ENCODE results near the gene OR8H2.

The OR8H2 gene

DNA sequence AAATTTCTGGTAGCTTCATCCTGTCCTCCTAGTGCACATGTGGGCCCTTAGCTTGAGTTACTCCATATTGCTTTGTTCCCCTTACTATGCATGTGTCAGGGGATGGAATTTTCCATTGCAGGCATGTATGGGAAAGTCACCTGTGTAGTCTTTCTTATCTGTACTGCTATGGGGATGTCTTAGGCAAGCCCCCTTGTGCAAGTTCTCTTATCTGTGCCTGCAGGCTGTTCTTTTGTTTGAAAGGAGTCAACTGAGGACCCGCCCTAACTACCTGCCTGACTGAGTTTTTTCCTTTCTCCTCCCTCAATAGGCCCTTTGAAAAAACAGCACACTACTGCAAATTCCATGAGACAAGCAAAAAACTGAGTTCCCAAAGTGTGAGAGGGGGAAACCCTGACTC lies 47.9 kb downstream of the OR8H2 start:
- Histone ChIP-seq H3K4me3 (ENCODE audit: insufficient read depth, low read depth, low read length, poor library complexity, severe bottlenecking) (no peak overlapping the region), H3K4me1 (ENCODE audit: control insufficient read depth, insufficient read depth, low read length, poor library complexity, severe bottlenecking) (no peaks in the 10 kb centered on the region), H3K27me3 (replicated peaks; ENCODE audit: control insufficient read depth, insufficient read depth, low read length, poor library complexity, severe bottlenecking) (no peaks in the 10 kb centered on the region), H3K27ac (ENCODE audit: insufficient read depth, low read length, poor library complexity, severe bottlenecking) (no peak overlapping the region), H3K9me3 (ENCODE audit: control insufficient read depth, low read length) (no peaks in the 10 kb centered on the region), H3K36me3 (ENCODE audit: control insufficient read depth, insufficient read depth, low read length) (no peaks in the 10 kb centered on the region)
- no peak for DNase-seq

DNA sequence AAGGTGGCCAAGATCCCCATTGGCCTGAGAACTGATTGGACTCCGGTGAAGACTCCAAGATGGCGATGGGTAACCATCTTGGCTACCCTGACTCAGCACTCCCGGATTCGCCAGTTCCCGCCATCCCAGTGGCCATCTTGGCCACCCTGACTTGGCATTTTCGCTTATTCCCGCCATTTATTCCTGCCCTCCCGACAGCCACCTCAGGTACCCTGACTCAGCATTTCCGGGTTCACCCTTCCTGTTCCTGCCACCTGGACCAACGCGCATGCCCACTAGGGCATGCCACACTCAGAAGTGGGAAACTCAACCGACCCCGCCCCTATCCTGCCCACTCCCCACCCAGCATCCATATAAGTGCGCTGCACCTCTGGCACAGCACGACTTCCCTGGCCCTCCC lies 48.8 kb downstream of the OR8H2 start:
- DNase-seq: no peak
- Histone ChIP-seq H3K4me1 (ENCODE audit: control insufficient read depth, insufficient read depth, low read length, poor library complexity, severe bottlenecking) (no peaks in the 10 kb centered on the region), H3K4me3 (ENCODE audit: insufficient read depth, low read depth, low read length, poor library complexity, severe bottlenecking) (no peak overlapping the region), H3K27ac (ENCODE audit: insufficient read depth, low read length, poor library complexity, severe bottlenecking) (no peak overlapping the region), H3K27me3 (replicated peaks; ENCODE audit: control insufficient read depth, insufficient read depth, low read length, poor library complexity, severe bottlenecking) (no peaks in the 10 kb centered on the region), H3K9me3 (ENCODE audit: control insufficient read depth, low read length) (no peaks in the 10 kb centered on the region), H3K36me3 (ENCODE audit: control insufficient read depth, insufficient read depth, low read length) (no peaks in the 10 kb centered on the region)

Data from effector memory CD4-positive, alpha-beta T cell (primary cell).